ENCODE data around the gene NCOA1. TPM values are rescaled to one million over a fixed set of nuclear protein-coding genes. Genes with fewer than 3 reads are reported as not detected.

Gene NCOA1
- total and polyA plus RNA-seq, 2 of the 4 experiments (the other 2 are of a cell fraction): 6.7 to 11.3 TPM

GRCh38 chr2:24617424-24617823, 126.4 kb downstream of the NCOA1 start:
- H3K4me2 ChIP-seq (ENCODE audit: low read depth, low read length): no peak overlapping the region
- no peak overlapping the region for H2BK20ac ChIP-seq (ENCODE audit: low read depth, low read length)
- CTCF ChIA-PET: no interaction called here
- ATAC-seq (ENCODE audit: low read depth) (no peak), DNase-seq (no peak)
- TF ChIP-seq POLR2A (IDR thresholded peaks at IDR 0.05; ENCODE audit: low read depth, low read length) (no peak), USF2 (IDR thresholded peaks at IDR 0.05; ENCODE audit: low read depth, low read length) (no peak), BHLHE40 (IDR thresholded peaks at IDR 0.05; ENCODE audit: low read depth, low read length) (no peak), NFE2L2 (IDR thresholded peaks at IDR 0.05; ENCODE audit: low read depth, low read length) (no peak), RFX5 (IDR thresholded peaks at IDR 0.05; ENCODE audit: low read depth, low read length) (no peak), FOS (IDR thresholded peaks at IDR 0.05; ENCODE audit: low read depth, low read length) (no peak), MAFK (IDR thresholded peaks at IDR 0.05; ENCODE audit: low read depth, low read length) (no peak)
- no peak overlapping the region for H3K56ac ChIP-seq (ENCODE audit: extremely low read depth, insufficient read depth, low read length)
- H4K5ac ChIP-seq (ENCODE audit: low read depth, low read length): no peak overlapping the region
- H3K4ac ChIP-seq (ENCODE audit: low read depth, low read length): no peak overlapping the region
- no peak overlapping the region for H3K18ac ChIP-seq (ENCODE audit: low read depth, low read length)
- no peaks in the 10 kb centered on the region for H3K36me3 ChIP-seq (ENCODE audit: control insufficient read depth, insufficient read depth, low read length)
- no peak overlapping the region for H2BK120ac ChIP-seq (ENCODE audit: low read depth, low read length)
- no peak overlapping the region for H2BK5ac ChIP-seq (ENCODE audit: low read depth, low read length, poor library complexity, severe bottlenecking)
- no peak overlapping the region for H3K4me3 ChIP-seq (ENCODE audit: insufficient read depth, low read depth, low read length)
- H3K14ac ChIP-seq (replicated peaks; ENCODE audit: low read depth, low read length): no peak overlapping the region
- H3K23ac ChIP-seq (ENCODE audit: low read depth, low read length): no peak overlapping the region
- H2AK5ac ChIP-seq (ENCODE audit: low read depth, low read length): no peak overlapping the region
- no peak overlapping the region for H4K91ac ChIP-seq (ENCODE audit: insufficient read depth, low read depth, low read length)
- no peaks in the 10 kb centered on the region for H4K20me1 ChIP-seq (ENCODE audit: insufficient read depth, low read length)
- peaks cover 5% of the 10 kb centered on the region; the same call in 1 of the 2 replicates for H3K9me1 ChIP-seq (ENCODE audit: insufficient read depth, low read length)
- no peaks in the 10 kb centered on the region for H3K27me3 ChIP-seq (ENCODE audit: control insufficient read depth, insufficient read depth, low read length)
- H3K79me1 ChIP-seq (ENCODE audit: low read depth in 1 of 2, low read length in 2 of 2): peaks cover 0 to 8% of the 10 kb centered on the region in 2 experiments; a peak in 3 of 4 replicates
- intact Hi-C loops (cut with micrococcal nuclease): no loop called here
- H3K9me3 ChIP-seq (ENCODE audit: control insufficient read depth, insufficient read depth, low read length): no peaks in the 10 kb centered on the region
- no CpG with 5 or more reads among the region's 2 CpGs for WGBS, 2 experiments (ENCODE audit: extremely low coverage in 2 of 2, insufficient read length in 1 of 2)
- in situ Hi-C loops (cut with MboI; ENCODE audit: low sequenced_read_pairs): no loop called here
- no peak overlapping the region for H3K27ac ChIP-seq (ENCODE audit: insufficient read depth, low read length)
- no peaks in the 10 kb centered on the region for H3K4me1 ChIP-seq (ENCODE audit: control insufficient read depth, insufficient read depth, low read length)
- POLR2A ChIA-PET (ENCODE audit: unreplicated experiment): no interaction called here
- BruUV-seq (replicated peaks): no TSS peak
- no peak overlapping the region for H2AK9ac ChIP-seq (replicated peaks; ENCODE audit: low read depth, low read length, poor library complexity)
- H4K8ac ChIP-seq (ENCODE audit: low read depth in 2 of 2, low read length in 2 of 2): no peak overlapping the region
- no peak overlapping the region for H2BK15ac ChIP-seq (ENCODE audit: low read depth, low read length)
- no peak overlapping the region for H3K9ac ChIP-seq (ENCODE audit: low read depth, low read length)
- dilution Hi-C loops (cut with HindIII; ENCODE audit: low sequenced_read_pairs, unreplicated experiment): no loop called here
- no peak overlapping the region for H2AFZ ChIP-seq (replicated peaks; ENCODE audit: low read length, poor library complexity)

Measured in IMR-90 (cell line).